DND-41 (cell line): ENCODE results near the gene TFRC.

ENCODE experiments used
- ATAC-seq: fragments of 200-7000 bp; cut with Tn5 transposase; 3 replicates; pipeline ENCODE4 v1.9.1; 2021; ENCODE audit warnings: low read depth; ENCODE audit not compliant: insufficient read depth
- DNase-seq: peaks from one replicate; pipeline ENCODE4 v3.0.0-alpha.2; 2020
- H2AFZ ChIP-seq: 2 replicates; pipeline ENCODE4 v1.6.0; 2012; ENCODE audit warnings: low read depth, low read length
- H3K27ac ChIP-seq: 2 replicates; pipeline ENCODE4 v1.5.1; 2012; ENCODE audit warnings: low read length, inconsistent platforms
- H3K27me3 ChIP-seq: fragments of 200-600 bp; sonication (generic); 2 replicates; pipeline ENCODE4 v1.6.0; 2012; ENCODE audit warnings: low read length, mild to moderate bottlenecking, inconsistent platforms; ENCODE audit not compliant: insufficient read depth, poor library complexity
- H3K36me3 ChIP-seq: 2 replicates; pipeline ENCODE4 v1.5.1; 2012; ENCODE audit warnings: low read length, inconsistent platforms; ENCODE audit not compliant: insufficient read depth
- H3K4me1 ChIP-seq: 2 replicates; pipeline ENCODE4 v1.5.1; 2012; ENCODE audit warnings: mild to moderate bottlenecking, low read length; ENCODE audit not compliant: insufficient read depth
- H3K4me2 ChIP-seq: 2 replicates; pipeline ENCODE4 v1.6.0; 2012; ENCODE audit warnings: mild to moderate bottlenecking, moderate library complexity, low read length, inconsistent platforms; ENCODE audit not compliant: insufficient read depth
- H3K4me3 ChIP-seq, 2 experiments: fragments of 200-600 bp in 1 of 2; shearing (Covaris generic) in 1 of 2; 2 replicates each; pipeline ENCODE4 v1.5.1; 2012 to 2016; ENCODE audit warnings: inconsistent platforms in 2 of 2, low read length in 2 of 2, mild to moderate bottlenecking in 2 of 2, low read depth in 1 of 2, moderate library complexity in 1 of 2
- H3K79me2 ChIP-seq: 2 replicates; pipeline ENCODE4 v1.6.0; 2012; ENCODE audit warnings: low read length, inconsistent platforms; ENCODE audit not compliant: insufficient read depth
- H3K9ac ChIP-seq: 2 replicates; pipeline ENCODE4 v1.6.0; 2012; ENCODE audit warnings: low read depth, mild to moderate bottlenecking, inconsistent platforms, low read length, moderate library complexity
- H3K9me3 ChIP-seq: 2 replicates; pipeline ENCODE4 v1.5.1; 2012; ENCODE audit warnings: low read length, moderate library complexity, mild to moderate bottlenecking, inconsistent platforms; ENCODE audit not compliant: insufficient read depth, severe bottlenecking
- H4K20me1 ChIP-seq: 2 replicates; pipeline ENCODE4 v1.6.0; 2012; ENCODE audit warnings: low read length; ENCODE audit not compliant: insufficient read depth
- EZH2 ChIP-seq: IDR thresholded peaks from 3 replicates; pipeline ENCODE4 v1.6.1; 2012; ENCODE audit warnings: borderline replicate concordance, low read depth, mild to moderate bottlenecking, moderate library complexity, low read length, inconsistent platforms; ENCODE audit not compliant: severe bottlenecking
- TF ChIP-seq, protein P1 (sequence below): IDR thresholded peaks from 2 replicates; pipeline ENCODE4 v1.5.1; 2012; ENCODE audit warnings: borderline replicate concordance, low read length, moderate library complexity, mild to moderate bottlenecking; ENCODE audit not compliant: poor library complexity, severe bottlenecking; ENCODE audit errors: extremely low read depth

The TFRC gene

GRCh38 chr3:196079682-196080081 is 2.2 kb downstream of the TFRC start:
- Histone ChIP-seq H3K36me3 (peaks cover 55% of the 10 kb centered on the region), H3K27ac (peak overlapping the region; percentile 53), H3K4me1 (peaks cover 44% of the 10 kb centered on the region), H3K4me2 (peak overlapping the region; percentile 70), H3K9me3 (no peaks in the 10 kb centered on the region), H4K20me1 (peaks cover 65% of the 10 kb centered on the region), H3K27me3 (no peaks in the 10 kb centered on the region), H3K79me2 (peaks cover 75% of the 10 kb centered on the region), H2AFZ (no peak overlapping the region), H3K9ac (peak overlapping the region; percentile 99), H3K4me3 (peak overlapping the region; percentile 1 to 99; a peak in 3 of 4 replicates)
- DNase-seq = no peak
- ATAC-seq = no peak
- TF ChIP-seq, protein P1, sequence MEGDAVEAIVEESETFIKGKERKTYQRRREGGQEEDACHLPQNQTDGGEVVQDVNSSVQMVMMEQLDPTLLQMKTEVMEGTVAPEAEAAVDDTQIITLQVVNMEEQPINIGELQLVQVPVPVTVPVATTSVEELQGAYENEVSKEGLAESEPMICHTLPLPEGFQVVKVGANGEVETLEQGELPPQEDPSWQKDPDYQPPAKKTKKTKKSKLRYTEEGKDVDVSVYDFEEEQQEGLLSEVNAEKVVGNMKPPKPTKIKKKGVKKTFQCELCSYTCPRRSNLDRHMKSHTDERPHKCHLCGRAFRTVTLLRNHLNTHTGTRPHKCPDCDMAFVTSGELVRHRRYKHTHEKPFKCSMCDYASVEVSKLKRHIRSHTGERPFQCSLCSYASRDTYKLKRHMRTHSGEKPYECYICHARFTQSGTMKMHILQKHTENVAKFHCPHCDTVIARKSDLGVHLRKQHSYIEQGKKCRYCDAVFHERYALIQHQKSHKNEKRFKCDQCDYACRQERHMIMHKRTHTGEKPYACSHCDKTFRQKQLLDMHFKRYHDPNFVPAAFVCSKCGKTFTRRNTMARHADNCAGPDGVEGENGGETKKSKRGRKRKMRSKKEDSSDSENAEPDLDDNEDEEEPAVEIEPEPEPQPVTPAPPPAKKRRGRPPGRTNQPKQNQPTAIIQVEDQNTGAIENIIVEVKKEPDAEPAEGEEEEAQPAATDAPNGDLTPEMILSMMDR = no peak
- TF ChIP-seq EZH2 = no peak

GRCh38 chr3:196075013-196075412 is 6.9 kb downstream of the TFRC start:
- H3K9ac ChIP-seq = no peak overlapping the region
- no peaks in the 10 kb centered on the region for H3K27me3 ChIP-seq
- H2AFZ ChIP-seq = no peak overlapping the region
- DNase-seq = no peak
- no peak overlapping the region for H3K4me3 ChIP-seq
- H3K79me2 ChIP-seq = peaks cover 95% of the 10 kb centered on the region
- no peaks in the 10 kb centered on the region for H3K9me3 ChIP-seq
- peaks cover 74% of the 10 kb centered on the region for H4K20me1 ChIP-seq
- no peak for ATAC-seq
- H3K36me3 ChIP-seq = peaks cover 86% of the 10 kb centered on the region
- peaks cover 28% of the 10 kb centered on the region for H3K4me1 ChIP-seq
- no peak overlapping the region for H3K4me2 ChIP-seq
- H3K27ac ChIP-seq = no peak overlapping the region
- TF ChIP-seq, protein P1 = no peak
- TF ChIP-seq EZH2 = no peak

GRCh38 chr3:196073255-196073753 is 8.6 kb downstream of the TFRC start:
- H3K27ac ChIP-seq = no peak overlapping the region
- no peak overlapping the region for H3K4me3 ChIP-seq
- peak; percentile 76 for DNase-seq
- H3K9me3 ChIP-seq = no peaks in the 10 kb centered on the region
- H3K27me3 ChIP-seq = no peaks in the 10 kb centered on the region
- peaks cover 93% of the 10 kb centered on the region for H3K36me3 ChIP-seq
- TF ChIP-seq, protein P1 = peak; percentile 93
- TF ChIP-seq EZH2 = no peak
- H3K79me2 ChIP-seq = peaks cover 88% of the 10 kb centered on the region
- peaks cover 63% of the 10 kb centered on the region for H4K20me1 ChIP-seq
- H3K4me1 ChIP-seq = peaks cover 13% of the 10 kb centered on the region
- no peak overlapping the region for H3K4me2 ChIP-seq
- H2AFZ ChIP-seq = no peak overlapping the region
- H3K9ac ChIP-seq = no peak overlapping the region
- ATAC-seq = peak; percentile 97
